KOPT-K1 (cell line): ENCODE data around the gene THRAP3.

Experiments used
- H3K27ac ChIP-seq: fragments of 200-600 bp; sonication (generic); 2 replicates; pipeline ENCODE4 v1.5.1; 2016; ENCODE audit warnings: antibody characterized with exemption, mild to moderate bottlenecking, low read depth, low read length; ENCODE audit not compliant: poor library complexity, severe bottlenecking
- H3K36me3 ChIP-seq: fragments of 200-600 bp; sonication (generic); 2 replicates; pipeline ENCODE4 v1.5.1; 2017; ENCODE audit warnings: antibody characterized with exemption, mild to moderate bottlenecking, low read length, moderate library complexity; ENCODE audit not compliant: insufficient read depth
- H3K9me3 ChIP-seq: fragments of 200-600 bp; sonication (generic); 2 replicates; pipeline ENCODE4 v1.5.1; 2017; ENCODE audit warnings: antibody characterized with exemption, low read length, mild to moderate bottlenecking; ENCODE audit not compliant: insufficient read depth, poor library complexity, severe bottlenecking

The THRAP3 gene

GRCh38 chr1:36329817-36330216 is 105.6 kb downstream of the THRAP3 start:
- no peaks in the 10 kb centered on the region for H3K36me3 ChIP-seq
- no peaks in the 10 kb centered on the region for H3K9me3 ChIP-seq
- H3K27ac ChIP-seq, result no peak overlapping the region

GRCh38 chr1:36330940-36331339 is 106.7 kb downstream of the THRAP3 start:
- no peak overlapping the region for H3K27ac ChIP-seq
- no peaks in the 10 kb centered on the region for H3K36me3 ChIP-seq
- no peaks in the 10 kb centered on the region for H3K9me3 ChIP-seq

- Histone ChIP-seq H3K36me3 (peaks cover under 1% of the 10 kb centered on the region; the same call in 1 of the 2 replicates), H3K27ac (no peak overlapping the region), H3K9me3 (no peaks in the 10 kb centered on the region)
Measured at GRCh38 chr1:36337830-36338229, 113.6 kb downstream of the THRAP3 start.

GRCh38 chr1:36339215-36339614 is 115.0 kb downstream of the THRAP3 start:
- no peak overlapping the region for H3K27ac ChIP-seq
- H3K36me3 ChIP-seq, result peaks cover 12% of the 10 kb centered on the region; the same call in 1 of the 2 replicates
- H3K9me3 ChIP-seq, result no peaks in the 10 kb centered on the region

GRCh38 chr1:36339615-36340014 is 115.4 kb downstream of the THRAP3 start:
- H3K9me3 ChIP-seq, result no peaks in the 10 kb centered on the region
- H3K27ac ChIP-seq, result no peak overlapping the region
- H3K36me3 ChIP-seq, result peaks cover 16% of the 10 kb centered on the region; the same call in 1 of the 2 replicates

GRCh38 chr1:36341626-36342320 is 117.5 kb downstream of the THRAP3 start:
- Histone ChIP-seq H3K27ac (no peak overlapping the region), H3K36me3 (peaks cover 34% of the 10 kb centered on the region), H3K9me3 (no peaks in the 10 kb centered on the region)

- no peak overlapping the region for H3K27ac ChIP-seq
- H3K9me3 ChIP-seq, result no peaks in the 10 kb centered on the region
- H3K36me3 ChIP-seq, result peaks cover 40% of the 10 kb centered on the region
Measured at GRCh38 chr1:36342426-36343185, 118.4 kb downstream of the THRAP3 start.

GRCh38 chr1:36343651-36344394 is 119.6 kb downstream of the THRAP3 start:
- Histone ChIP-seq H3K9me3 (no peaks in the 10 kb centered on the region), H3K36me3 (peaks cover 49% of the 10 kb centered on the region), H3K27ac (no peak overlapping the region)

- Histone ChIP-seq H3K27ac (no peak overlapping the region), H3K9me3 (no peaks in the 10 kb centered on the region), H3K36me3 (peaks cover 54% of the 10 kb centered on the region)
Measured at GRCh38 chr1:36344395-36344680, 120.1 kb downstream of the THRAP3 start.

- no peak overlapping the region for H3K27ac ChIP-seq
- H3K36me3 ChIP-seq, result peaks cover 56% of the 10 kb centered on the region
- H3K9me3 ChIP-seq, result no peaks in the 10 kb centered on the region
Measured at GRCh38 chr1:36345353-36345752, 121.1 kb downstream of the THRAP3 start.

- no peak overlapping the region for H3K27ac ChIP-seq
- no peaks in the 10 kb centered on the region for H3K9me3 ChIP-seq
- H3K36me3 ChIP-seq, result peaks cover 56% of the 10 kb centered on the region
Measured at GRCh38 chr1:36346741-36347370, 122.6 kb downstream of the THRAP3 start.

- H3K36me3 ChIP-seq, result peaks cover 58% of the 10 kb centered on the region
- no peaks in the 10 kb centered on the region for H3K9me3 ChIP-seq
- H3K27ac ChIP-seq, result peak overlapping the region; percentile 45
Measured at GRCh38 chr1:36349241-36349671, 125.0 kb downstream of the THRAP3 start.

- Histone ChIP-seq H3K9me3 (no peaks in the 10 kb centered on the region), H3K36me3 (peaks cover 58% of the 10 kb centered on the region), H3K27ac (peak overlapping the region; percentile 45)
Measured at GRCh38 chr1:36349839-36350238, 125.6 kb downstream of the THRAP3 start.

GRCh38 chr1:36350659-36351226 is 126.5 kb downstream of the THRAP3 start:
- H3K27ac ChIP-seq, result peak overlapping the region; percentile 45
- H3K9me3 ChIP-seq, result no peaks in the 10 kb centered on the region
- H3K36me3 ChIP-seq, result peaks cover 55% of the 10 kb centered on the region; the same call in 1 of the 2 replicates
